ACHN (cell line): ENCODE data around the gene KIF16B.
"Not testable (repeated sequence)": the region's sequence is repeated elsewhere in the genome, so short reads cannot be mapped to it uniquely, and the experiment has no call there.

Experiments
- DNase-seq: peaks from one replicate; pipeline ENCODE4 v3.0.0-alpha.2; 2015
- in situ Hi-C: cut with HindIII; loops from 2 replicates; pipeline ENCODE4 v1.10.0; 2017; ENCODE audit warnings: low sequenced_read_pairs, low pct_ligation_motif_present, low pct_unique_long_range_greater_than_20kb

Gene KIF16B

GRCh38 chr20:16265334-16265733 is 307.9 kb downstream of the KIF16B start:
- DNase-seq = no peak
- in situ Hi-C loops = no loop called here

- in situ Hi-C loops = no loop called here
- DNase-seq = no peak
Observed at GRCh38 chr20:16263582-16263981, 309.7 kb downstream of the KIF16B start.

GRCh38 chr20:16262594-16262993 is 310.7 kb downstream of the KIF16B start:
- no peak for DNase-seq
- in situ Hi-C loops = no loop called here

GRCh38 chr20:16261733-16262273 is 311.4 kb downstream of the KIF16B start:
- no peak for DNase-seq
- in situ Hi-C loops = no loop called here

- in situ Hi-C loops = no loop called here
- no peak for DNase-seq
Observed at GRCh38 chr20:16260911-16261310, 312.3 kb downstream of the KIF16B start.

GRCh38 chr20:16260133-16260532 is 313.1 kb downstream of the KIF16B start:
- not testable (repeated sequence) for DNase-seq

GRCh38 chr20:16258766-16259165 is 314.5 kb downstream of the KIF16B start:
- DNase-seq = no peak
- in situ Hi-C loops = no loop called here

More at GRCh38 chr20:16260133-16260532, 313.1 kb downstream of the KIF16B start:
- in situ Hi-C loops = not testable (repeated sequence)

- in situ Hi-C loops = no loop called here
- no peak for DNase-seq
Observed at GRCh38 chr20:16257813-16258430, 315.3 kb downstream of the KIF16B start.

GRCh38 chr20:16257021-16257420 is 316.2 kb downstream of the KIF16B start:
- DNase-seq = no peak
- in situ Hi-C loops = no loop called here

- in situ Hi-C loops = no loop called here
Observed at GRCh38 chr20:16246870-16247269, 326.4 kb downstream of the KIF16B start.

GRCh38 chr20:16246291-16246690 is 327.0 kb downstream of the KIF16B start:
- no peak for DNase-seq
- in situ Hi-C loops = no loop called here

More at GRCh38 chr20:16246870-16247269, 326.4 kb downstream of the KIF16B start:
- DNase-seq = no peak

GRCh38 chr20:16245879-16246278 is 327.4 kb downstream of the KIF16B start:
- no peak for DNase-seq
- in situ Hi-C loops = no loop called here

GRCh38 chr20:16244892-16245291 is 328.4 kb downstream of the KIF16B start:
- DNase-seq = no peak
- in situ Hi-C loops = no loop called here

GRCh38 chr20:16243470-16243869 is 329.8 kb downstream of the KIF16B start:
- in situ Hi-C loops = no loop called here
- no peak for DNase-seq

- no peak for DNase-seq
- in situ Hi-C loops = no loop called here
Observed at GRCh38 chr20:16241911-16242310, 331.3 kb downstream of the KIF16B start.

GRCh38 chr20:16240355-16240754 is 332.9 kb downstream of the KIF16B start:
- in situ Hi-C loops = no loop called here
- DNase-seq = no peak

- in situ Hi-C loops = no loop called here
- no peak for DNase-seq
Observed at GRCh38 chr20:16236589-16237241, 336.5 kb downstream of the KIF16B start.

- in situ Hi-C loops = no loop called here
Observed at GRCh38 chr20:16230402-16230801, 342.8 kb downstream of the KIF16B start.

GRCh38 chr20:16229813-16230212 is 343.4 kb downstream of the KIF16B start:
- no peak for DNase-seq
- in situ Hi-C loops = no loop called here

More at GRCh38 chr20:16230402-16230801, 342.8 kb downstream of the KIF16B start:
- no peak for DNase-seq

GRCh38 chr20:16228722-16229121 is 344.5 kb downstream of the KIF16B start:
- no peak for DNase-seq

More at GRCh38 chr20:16228722-16229121, 344.5 kb downstream of the KIF16B start:
- in situ Hi-C loops = no loop called here
